ENCODE data around the gene ULK3.
"Not testable (repeated sequence)": the region's sequence is repeated elsewhere in the genome, so short reads cannot be mapped to it uniquely, and the experiment has no call there.

The ULK3 gene

GRCh38 chr15:74890665-74890960, 47.7 kb upstream of the ULK3 start:
- no peak overlapping the region for H2AFZ ChIP-seq (ENCODE audit: low read depth, low read length)
- peak overlapping the region; percentile 93 for H3K9ac ChIP-seq (ENCODE audit: low read length)
- peak overlapping the region; percentile 98 for H3K4me2 ChIP-seq (ENCODE audit: low read length)
- no peaks in the 10 kb centered on the region for H4K20me1 ChIP-seq (ENCODE audit: insufficient read depth, low read length)
- TF ChIP-seq EZH2phosphoT487 (IDR thresholded peaks at IDR 0.05; ENCODE audit: low read depth) (no peak), CTCF (IDR thresholded peaks at IDR 0.05; ENCODE audit: low read depth, low read length) (no peak)
- H3K27ac ChIP-seq (ENCODE audit: low read length), result peak overlapping the region; percentile 92
- H3K36me3 ChIP-seq (replicated peaks; ENCODE audit: low read depth, low read length), result peaks cover 31% of the 10 kb centered on the region
- peaks cover 38% of the 10 kb centered on the region for H3K79me2 ChIP-seq (ENCODE audit: low read length)
- H3K4me1 ChIP-seq (ENCODE audit: low read length), result peaks cover 48% of the 10 kb centered on the region
- no peaks in the 10 kb centered on the region for H3K9me3 ChIP-seq (ENCODE audit: insufficient read depth, low read length)
- H3K4me3 ChIP-seq (ENCODE audit: low read length), result peak overlapping the region; percentile 85
- H3K27me3 ChIP-seq (ENCODE audit: low read depth, low read length), result no peaks in the 10 kb centered on the region

- peaks cover 38% of the 10 kb centered on the region for H3K79me2 ChIP-seq (ENCODE audit: low read length)
- H3K4me2 ChIP-seq (ENCODE audit: low read length), result peak within 1 kb of the TSS; percentile 98
- H3K9me3 ChIP-seq (ENCODE audit: insufficient read depth, low read length), result no peaks in the 10 kb centered on the region
- no peaks in the 10 kb centered on the region for H3K27me3 ChIP-seq (ENCODE audit: low read depth, low read length)
- TF ChIP-seq CTCF (IDR thresholded peaks at IDR 0.05; ENCODE audit: low read depth, low read length) (no peak), EZH2phosphoT487 (IDR thresholded peaks at IDR 0.05; ENCODE audit: low read depth) (no peak)
- no peaks in the 10 kb centered on the region for H4K20me1 ChIP-seq (ENCODE audit: insufficient read depth, low read length)
- H3K27ac ChIP-seq (ENCODE audit: low read length), result peak within 1 kb of the TSS; percentile 92
- H3K4me1 ChIP-seq (ENCODE audit: low read length), result peaks cover 48% of the 10 kb centered on the region
- H3K9ac ChIP-seq (ENCODE audit: low read length), result peak within 1 kb of the TSS; percentile 93
- peak within 1 kb of the TSS; percentile 90 for H2AFZ ChIP-seq (ENCODE audit: low read depth, low read length)
- H3K36me3 ChIP-seq (replicated peaks; ENCODE audit: low read depth, low read length), result peaks cover 26% of the 10 kb centered on the region
- H3K4me3 ChIP-seq (ENCODE audit: low read length), result peak within 1 kb of the TSS; percentile 85
These were observed 47.1 kb upstream of the ULK3 start, which contains the start of gene MPI for GRCh38 chr15:74889883-74890664. TSS of gene MPI (plus strand) at chr15:74890042. CDS start at chr15:74890074, 32 bp downstream.

- no peak for TF ChIP-seq CTCF (IDR thresholded peaks at IDR 0.05; ENCODE audit: low read depth, low read length)
- TF ChIP-seq EZH2phosphoT487 (IDR thresholded peaks at IDR 0.05; ENCODE audit: low read depth), result no peak
- H3K27ac ChIP-seq (ENCODE audit: low read length), result peak overlapping the region; percentile 92; the same call in 1 of the 2 replicates
These were observed 46.5 kb upstream of the ULK3 start for GRCh38 chr15:74889390-74889882.

GRCh38 chr15:74888716-74889115, 45.8 kb upstream of the ULK3 start:
- no peak overlapping the region for H2AFZ ChIP-seq (ENCODE audit: low read depth, low read length)
- no peaks in the 10 kb centered on the region for H4K20me1 ChIP-seq (ENCODE audit: insufficient read depth, low read length)
- H3K4me2 ChIP-seq (ENCODE audit: low read length), result peak overlapping the region; percentile 98
- no peak overlapping the region for H3K27ac ChIP-seq (ENCODE audit: low read length)
- no peak for TF ChIP-seq EZH2phosphoT487 (IDR thresholded peaks at IDR 0.05; ENCODE audit: low read depth)
- TF ChIP-seq CTCF (IDR thresholded peaks at IDR 0.05; ENCODE audit: low read depth, low read length), result no peak
- H3K36me3 ChIP-seq (replicated peaks; ENCODE audit: low read depth, low read length), result peaks cover 24% of the 10 kb centered on the region
- H3K4me3 ChIP-seq (ENCODE audit: low read length), result peak overlapping the region; percentile 85
- no peaks in the 10 kb centered on the region for H3K9me3 ChIP-seq (ENCODE audit: insufficient read depth, low read length)
- H3K27me3 ChIP-seq (ENCODE audit: low read depth, low read length), result no peaks in the 10 kb centered on the region
- H3K79me2 ChIP-seq (ENCODE audit: low read length), result peaks cover 37% of the 10 kb centered on the region
- H3K4me1 ChIP-seq (ENCODE audit: low read length), result peaks cover 53% of the 10 kb centered on the region
- H3K9ac ChIP-seq (ENCODE audit: low read length), result peak overlapping the region; percentile 93; the same call in 1 of the 2 replicates

More at GRCh38 chr15:74889390-74889882, 46.5 kb upstream of the ULK3 start:
- peak overlapping the region; percentile 93 for H3K9ac ChIP-seq (ENCODE audit: low read length)
- H3K4me3 ChIP-seq (ENCODE audit: low read length), result peak overlapping the region; percentile 85
- H3K36me3 ChIP-seq (replicated peaks; ENCODE audit: low read depth, low read length), result peaks cover 26% of the 10 kb centered on the region
- H3K9me3 ChIP-seq (ENCODE audit: insufficient read depth, low read length), result no peaks in the 10 kb centered on the region
- peaks cover 48% of the 10 kb centered on the region for H3K4me1 ChIP-seq (ENCODE audit: low read length)
- peaks cover 38% of the 10 kb centered on the region for H3K79me2 ChIP-seq (ENCODE audit: low read length)
- H3K27me3 ChIP-seq (ENCODE audit: low read depth, low read length), result no peaks in the 10 kb centered on the region
- no peaks in the 10 kb centered on the region for H4K20me1 ChIP-seq (ENCODE audit: insufficient read depth, low read length)
- H3K4me2 ChIP-seq (ENCODE audit: low read length), result peak overlapping the region; percentile 98
- H2AFZ ChIP-seq (ENCODE audit: low read depth, low read length), result peak overlapping the region; percentile 90

- H3K27ac ChIP-seq (ENCODE audit: low read length); H3K9me3 ChIP-seq (ENCODE audit: insufficient read depth, low read length): not testable (repeated sequence)
These were observed 44.7 kb upstream of the ULK3 start for GRCh38 chr15:74887537-74888193.

More at GRCh38 chr15:74887537-74888193, 44.7 kb upstream of the ULK3 start:
- H4K20me1 ChIP-seq (ENCODE audit: insufficient read depth, low read length); H2AFZ ChIP-seq (ENCODE audit: low read depth, low read length); H3K9ac ChIP-seq (ENCODE audit: low read length); H3K27me3 ChIP-seq (ENCODE audit: low read depth, low read length); H3K4me2 ChIP-seq (ENCODE audit: low read length); H3K4me3 ChIP-seq (ENCODE audit: low read length): not testable (repeated sequence)
- peaks cover 26% of the 10 kb centered on the region for H3K79me2 ChIP-seq (ENCODE audit: low read length)
- H3K4me1 ChIP-seq (ENCODE audit: low read length), result peaks cover 42% of the 10 kb centered on the region
- peaks cover 14% of the 10 kb centered on the region for H3K36me3 ChIP-seq (replicated peaks; ENCODE audit: low read depth, low read length)

All from OCI-LY3 (cell line).